ENCODE data around the gene EFEMP2. TPM values are rescaled to one million over a fixed set of nuclear protein-coding genes. Genes with fewer than 3 reads are reported as not detected.

The EFEMP2 gene
- total RNA-seq, 1 experiment from 2014 or later = 1.4 TPM

DNA sequence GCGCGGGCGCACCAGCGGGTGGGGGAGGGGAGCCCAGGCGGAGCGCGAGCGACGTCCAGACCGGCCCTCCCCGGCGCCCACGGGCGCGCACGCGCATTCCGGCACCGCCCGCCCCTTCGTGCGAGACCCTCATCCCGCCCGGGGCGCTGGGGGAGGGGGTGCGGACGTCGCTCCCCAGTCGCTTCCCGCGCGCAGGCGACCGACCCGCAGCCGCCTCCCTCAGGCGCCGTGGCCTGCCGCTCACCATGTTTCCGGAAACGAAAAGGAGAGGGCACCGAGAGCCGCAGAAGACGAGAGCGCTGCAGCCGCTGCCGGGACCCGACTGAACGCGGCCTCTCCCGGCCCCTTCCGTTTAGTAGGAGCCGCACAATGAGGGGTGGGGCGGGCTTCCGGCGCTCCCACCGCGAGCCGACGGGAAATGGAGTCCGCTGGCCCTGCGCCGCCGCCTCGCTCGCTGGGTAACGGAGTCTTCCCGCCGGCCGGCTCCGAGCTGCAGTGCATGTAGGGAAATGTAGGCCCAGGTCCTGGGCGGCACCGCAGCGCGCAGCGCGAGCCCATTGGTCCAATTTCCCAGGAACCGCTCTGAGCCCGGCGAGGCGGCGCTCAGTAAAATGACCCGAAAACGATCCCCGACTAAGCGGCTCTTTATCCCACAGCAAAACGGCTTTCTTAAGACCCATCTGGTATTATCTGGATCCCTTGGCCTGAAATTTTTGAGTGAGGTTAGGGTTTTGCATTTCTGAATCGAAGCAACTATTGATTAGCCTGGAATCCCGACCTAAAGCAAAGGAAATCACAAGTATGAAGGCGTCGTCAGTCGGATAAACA lies 14.5 kb downstream of the EFEMP2 start, which contains the start of gene CFL1:
CFL1 (minus strand) TSS at position 328 of the 828 bp plus-strand sequence; CDS start at position 247, 81 bp downstream.
- Mint-ChIP-seq H3K27ac (ENCODE audit: unreplicated experiment) (peak within 1 kb of the TSS; percentile 95), H3K9me3 (ENCODE audit: unreplicated experiment) (no peaks in the 10 kb centered on the region), H3K27me3 (ENCODE audit: insufficient read depth, unreplicated experiment) (no peaks in the 10 kb centered on the region), H3K4me1 (ENCODE audit: low read depth, unreplicated experiment) (peaks cover 40% of the 10 kb centered on the region), H3K4me3 (ENCODE audit: unreplicated experiment) (peak within 1 kb of the TSS; percentile 97), H3K36me3 (ENCODE audit: insufficient read depth, unreplicated experiment) (peaks cover 86% of the 10 kb centered on the region)
- peak; percentile 98 to 99 for DNase-seq
- BruUV-seq (replicated peaks) = no TSS peak
- H3K9me3 ChIP-seq = no peaks in the 10 kb centered on the region
- CTCF ChIA-PET = interaction anchor here (0.8 to 7.7 kb wide), 5 partner anchors 30 to 146 kb away, joined by 3 to 241 read pairs (median 7); partner anchors contain the start of genes AP5B1, CCDC85B, FIBP and KAT5
- peaks cover 15% of the 10 kb centered on the region for H3K4me1 ChIP-seq
- intact Hi-C loops (cut with micrococcal nuclease; ENCODE audit: unreplicated experiment) = loop anchor here (1.0 to 5.0 kb wide), 3 partner anchors 39 to 206 kb away; partner anchors contain the start of gene KAT5
- peaks cover 9% of the 10 kb centered on the region; the same call in 1 of the 2 replicates for H3K36me3 ChIP-seq (ENCODE audit: control insufficient read depth, insufficient read depth, low read length)
- no peak for TF ChIP-seq CTCF (IDR thresholded peaks at IDR 0.05; ENCODE audit: insufficient read depth in 1 of 2, low read depth in 1 of 2, low read length in 1 of 2, severe bottlenecking in 1 of 2, unreplicated experiment in 1 of 2)
- H3K4me3 ChIP-seq (ENCODE audit: low read depth, low read length) = peak within 1 kb of the TSS; percentile 95
- H3K27me3 ChIP-seq (replicated peaks; ENCODE audit: control insufficient read depth, insufficient read depth, low read length) = no peaks in the 10 kb centered on the region
- POLR2A ChIA-PET = interaction anchor here (0.6 to 3.0 kb wide), 15 partner anchors 8 to 271 kb away, joined by 3 to 43 read pairs (median 4); partner anchors contain the start of genes CCDC85B, FIBP, KAT5 and RNASEH2C

DNA sequence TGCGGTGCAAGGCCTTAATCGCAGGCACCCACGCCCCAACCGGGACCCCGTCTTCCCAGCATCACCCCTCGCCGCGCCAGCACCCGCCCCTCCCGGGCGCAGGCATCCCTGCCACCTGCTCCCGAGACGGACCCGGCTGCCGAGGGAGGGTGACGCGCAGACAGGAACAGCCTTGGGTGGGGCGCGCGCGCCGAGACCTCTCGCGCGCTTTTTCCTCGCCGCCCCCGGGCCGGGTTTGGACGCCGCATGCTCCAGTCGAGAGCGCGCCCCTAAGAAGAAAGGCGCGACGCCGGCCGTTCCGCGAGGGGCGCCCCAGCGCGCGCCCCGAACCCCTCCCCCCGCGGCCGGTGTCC lies 15.1 kb downstream of the EFEMP2 start:
- H3K27me3 ChIP-seq (replicated peaks; ENCODE audit: control insufficient read depth, insufficient read depth, low read length) = no peaks in the 10 kb centered on the region
- peak; percentile 56 to 72 for DNase-seq
- H3K27me3 Mint-ChIP-seq (ENCODE audit: insufficient read depth, unreplicated experiment) = no peaks in the 10 kb centered on the region
- peaks cover 83% of the 10 kb centered on the region for H3K36me3 Mint-ChIP-seq (ENCODE audit: insufficient read depth, unreplicated experiment)
- peak overlapping the region; percentile 95 for H3K27ac Mint-ChIP-seq (ENCODE audit: unreplicated experiment)
- peak overlapping the region; percentile 95 for H3K4me3 ChIP-seq (ENCODE audit: low read depth, low read length)
- no peaks in the 10 kb centered on the region for H3K9me3 ChIP-seq
- BruUV-seq (replicated peaks) = no TSS peak
- H3K9me3 Mint-ChIP-seq (ENCODE audit: unreplicated experiment) = no peaks in the 10 kb centered on the region
- ChIA-PET CTCF (interaction anchor here (1.0 to 7.7 kb wide), 2 partner anchors 30 kb away, joined by 5 to 241 read pairs; partner anchors contain the start of genes CCDC85B and FIBP), POLR2A (interaction anchor here (0.6 to 1.0 kb wide), 2 partner anchors 8 to 31 kb away, joined by 5 to 6 read pairs; partner anchors contain the start of gene FIBP)
- peaks cover 15% of the 10 kb centered on the region for H3K4me1 ChIP-seq
- peak overlapping the region; percentile 97 for H3K4me3 Mint-ChIP-seq (ENCODE audit: unreplicated experiment)
- peaks cover 9% of the 10 kb centered on the region; the same call in 1 of the 2 replicates for H3K36me3 ChIP-seq (ENCODE audit: control insufficient read depth, insufficient read depth, low read length)
- intact Hi-C loops (cut with micrococcal nuclease; ENCODE audit: unreplicated experiment) = loop anchor here (5.0 kb wide), 1 partner anchor 205 kb away; no protein-coding TSS in a partner anchor
- no peak for TF ChIP-seq CTCF (IDR thresholded peaks at IDR 0.05; ENCODE audit: insufficient read depth in 1 of 2, low read depth in 1 of 2, low read length in 1 of 2, severe bottlenecking in 1 of 2, unreplicated experiment in 1 of 2)
- peaks cover 40% of the 10 kb centered on the region for H3K4me1 Mint-ChIP-seq (ENCODE audit: low read depth, unreplicated experiment)
